ENCODE measurements around the gene ATF5.

ATF5 gene

DNA sequence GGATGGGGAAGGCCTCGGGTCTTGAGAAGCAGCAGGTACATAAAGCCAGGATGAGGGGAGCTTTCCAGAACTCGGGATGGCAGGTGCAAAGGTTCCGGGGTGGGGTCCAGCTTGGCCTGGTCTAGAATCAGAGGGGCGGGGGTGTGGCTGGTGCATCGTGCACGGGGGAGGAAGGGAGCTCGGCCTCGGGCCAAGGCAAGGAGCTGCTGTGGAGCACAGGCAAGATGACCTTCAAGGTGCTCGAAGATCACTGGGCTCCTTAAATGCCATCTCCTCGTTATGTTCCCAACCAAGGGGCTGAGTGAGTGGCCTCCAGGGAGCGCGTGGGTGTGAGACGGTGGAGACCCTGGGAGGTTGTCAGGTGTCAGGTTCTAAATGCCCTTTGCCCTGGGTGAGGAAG lies 48.1 kb downstream of the ATF5 start:
- DNase-seq = no peak

DNA sequence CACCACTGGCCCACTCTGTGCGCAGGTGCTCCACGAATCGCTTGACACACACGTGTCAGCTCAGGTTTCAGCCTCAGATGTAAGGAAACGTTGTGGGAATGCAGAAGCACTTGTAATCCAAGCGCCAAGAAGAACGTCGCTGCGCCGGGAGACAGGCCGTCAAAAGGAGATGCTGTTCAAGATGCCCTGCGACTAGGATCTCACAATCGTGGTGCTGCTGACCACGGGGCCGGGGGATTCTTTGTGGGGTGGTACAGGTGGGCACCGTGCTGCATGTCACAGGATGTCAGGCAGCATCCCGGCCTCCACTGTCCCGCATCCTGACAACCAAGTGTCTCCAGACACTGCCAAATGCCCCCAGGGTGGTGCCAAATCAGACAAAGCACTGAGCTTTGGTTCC lies 48.9 kb downstream of the ATF5 start:
- no peak for DNase-seq

DNA sequence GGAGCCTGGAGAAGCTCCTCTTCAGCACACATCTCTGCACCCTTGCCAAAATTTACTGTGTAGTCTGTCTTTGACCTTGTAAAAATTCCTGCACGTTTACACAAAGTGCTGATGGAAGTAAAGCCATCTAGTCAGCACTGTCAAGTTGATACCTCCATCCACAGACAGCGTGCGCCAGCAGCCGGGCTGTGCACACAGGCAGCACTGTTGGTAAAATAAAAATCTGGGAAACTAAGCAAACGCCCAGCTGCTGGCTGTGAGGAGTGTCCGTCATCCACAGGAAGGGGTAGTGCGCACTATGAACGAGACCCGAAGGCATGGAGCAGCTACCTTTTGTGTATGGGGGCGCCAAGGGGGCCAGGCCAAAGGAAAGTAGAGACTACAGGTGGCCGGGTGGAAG lies 49.3 kb downstream of the ATF5 start:
- DNase-seq = no peak

DNA sequence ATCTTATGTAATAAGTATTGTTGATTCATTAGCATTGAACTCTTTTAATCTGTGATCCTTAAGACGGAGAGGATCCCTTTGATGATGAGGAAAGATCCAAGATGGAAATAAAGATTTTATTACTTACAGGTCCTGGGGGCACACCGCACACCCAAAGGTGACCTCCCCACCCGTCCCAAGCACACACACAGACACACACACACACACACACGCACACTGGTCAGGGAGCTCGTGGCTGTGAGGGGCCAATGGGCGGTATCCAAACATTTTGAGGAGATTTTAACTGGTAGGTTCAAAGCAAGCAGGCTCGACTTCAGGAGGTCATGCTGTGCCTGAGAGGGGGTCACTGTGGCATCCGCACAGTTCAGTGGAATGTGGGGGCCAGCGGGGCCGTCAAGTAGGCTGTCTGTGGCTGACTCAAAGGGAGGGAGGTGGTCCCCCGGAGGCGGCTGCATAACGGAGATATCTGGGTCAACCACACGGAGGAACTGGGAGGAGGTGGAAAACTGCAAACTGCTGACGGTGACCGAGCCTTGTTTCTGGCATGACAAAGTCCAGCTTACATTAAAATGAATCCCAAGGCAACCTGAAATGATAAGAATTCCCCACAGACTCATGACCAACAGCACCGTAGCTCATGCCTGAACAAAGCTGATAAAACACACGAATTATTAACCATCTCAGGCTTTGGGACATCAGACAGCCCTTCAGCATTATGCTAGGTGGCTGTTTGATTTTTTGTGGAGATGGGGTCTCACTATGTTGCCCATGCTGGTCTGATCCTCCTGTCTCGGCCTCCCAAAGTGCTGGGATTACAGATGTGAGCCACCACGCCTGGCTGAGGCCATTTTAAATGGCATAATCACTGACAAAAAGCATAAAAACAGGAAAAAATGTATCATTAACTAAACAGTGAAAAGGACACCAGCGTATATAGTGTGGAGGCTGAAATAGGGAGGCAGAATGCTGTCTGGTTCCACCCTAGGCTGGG lies 52.9 kb downstream of the ATF5 start:
- no peak for DNase-seq

Data from activated gamma-delta T cell (primary cell).